ENCODE data around the gene KCNIP2. TPM values are rescaled to one million over a fixed set of nuclear protein-coding genes. Genes with fewer than 3 reads are reported as not detected.

Gene KCNIP2
- total RNA-seq, 1 donor from 2014 or later, result 3.5 TPM

DNA sequence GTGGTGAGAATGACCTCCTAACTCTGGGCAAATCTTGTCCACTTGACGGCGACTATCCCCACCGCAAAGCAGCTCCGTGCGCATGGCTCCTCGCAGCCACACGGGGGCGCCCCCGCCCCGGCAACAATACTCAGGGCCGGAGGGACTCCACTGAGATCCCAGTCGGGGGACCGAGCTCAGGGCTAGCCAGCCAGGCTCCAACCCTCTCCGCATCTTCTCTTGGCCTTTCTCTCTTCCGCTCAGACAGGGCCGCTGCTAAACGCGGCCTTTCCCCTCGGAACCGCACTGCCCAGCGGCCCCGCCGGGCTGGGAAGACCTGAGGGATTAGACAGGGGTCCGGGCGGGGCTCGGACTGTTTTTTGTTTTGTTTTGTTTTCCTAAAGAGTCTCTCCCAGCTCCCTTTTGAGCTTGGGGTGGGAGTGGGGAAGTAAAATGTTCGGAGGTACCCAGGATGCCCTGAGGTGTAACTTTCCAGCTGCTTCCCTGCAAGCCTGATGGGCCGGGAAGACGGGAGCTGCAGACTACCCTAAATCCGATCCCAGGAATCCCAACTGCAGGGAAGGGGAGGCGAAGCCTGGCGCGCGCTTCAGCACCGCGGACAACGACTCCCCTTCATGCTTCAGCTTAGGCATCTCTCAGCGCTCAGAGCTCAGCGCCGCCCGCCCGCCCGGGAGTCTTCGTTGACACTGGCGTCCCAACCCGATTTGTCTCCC is 2.7 kb downstream of the KCNIP2 start:
- Mint-ChIP-seq H3K9me3 (ENCODE audit: unreplicated experiment) (no peaks in the 10 kb centered on the region), H3K27ac (ENCODE audit: unreplicated experiment) (peak overlapping the region; percentile 52), H3K36me3 (ENCODE audit: unreplicated experiment) (peaks cover 8% of the 10 kb centered on the region), H3K4me3 (ENCODE audit: unreplicated experiment) (peak overlapping the region; percentile 72), H3K4me1 (ENCODE audit: unreplicated experiment) (peaks cover 25% of the 10 kb centered on the region), H3K27me3 (ENCODE audit: unreplicated experiment) (peaks cover 4% of the 10 kb centered on the region)
- TF ChIP-seq, protein P1, sequence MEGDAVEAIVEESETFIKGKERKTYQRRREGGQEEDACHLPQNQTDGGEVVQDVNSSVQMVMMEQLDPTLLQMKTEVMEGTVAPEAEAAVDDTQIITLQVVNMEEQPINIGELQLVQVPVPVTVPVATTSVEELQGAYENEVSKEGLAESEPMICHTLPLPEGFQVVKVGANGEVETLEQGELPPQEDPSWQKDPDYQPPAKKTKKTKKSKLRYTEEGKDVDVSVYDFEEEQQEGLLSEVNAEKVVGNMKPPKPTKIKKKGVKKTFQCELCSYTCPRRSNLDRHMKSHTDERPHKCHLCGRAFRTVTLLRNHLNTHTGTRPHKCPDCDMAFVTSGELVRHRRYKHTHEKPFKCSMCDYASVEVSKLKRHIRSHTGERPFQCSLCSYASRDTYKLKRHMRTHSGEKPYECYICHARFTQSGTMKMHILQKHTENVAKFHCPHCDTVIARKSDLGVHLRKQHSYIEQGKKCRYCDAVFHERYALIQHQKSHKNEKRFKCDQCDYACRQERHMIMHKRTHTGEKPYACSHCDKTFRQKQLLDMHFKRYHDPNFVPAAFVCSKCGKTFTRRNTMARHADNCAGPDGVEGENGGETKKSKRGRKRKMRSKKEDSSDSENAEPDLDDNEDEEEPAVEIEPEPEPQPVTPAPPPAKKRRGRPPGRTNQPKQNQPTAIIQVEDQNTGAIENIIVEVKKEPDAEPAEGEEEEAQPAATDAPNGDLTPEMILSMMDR (IDR thresholded peaks at IDR 0.05), result peak; percentile 94
- DNase-seq (ENCODE audit: extremely low spot score, unreplicated experiment), result peak; percentile 94

DNA sequence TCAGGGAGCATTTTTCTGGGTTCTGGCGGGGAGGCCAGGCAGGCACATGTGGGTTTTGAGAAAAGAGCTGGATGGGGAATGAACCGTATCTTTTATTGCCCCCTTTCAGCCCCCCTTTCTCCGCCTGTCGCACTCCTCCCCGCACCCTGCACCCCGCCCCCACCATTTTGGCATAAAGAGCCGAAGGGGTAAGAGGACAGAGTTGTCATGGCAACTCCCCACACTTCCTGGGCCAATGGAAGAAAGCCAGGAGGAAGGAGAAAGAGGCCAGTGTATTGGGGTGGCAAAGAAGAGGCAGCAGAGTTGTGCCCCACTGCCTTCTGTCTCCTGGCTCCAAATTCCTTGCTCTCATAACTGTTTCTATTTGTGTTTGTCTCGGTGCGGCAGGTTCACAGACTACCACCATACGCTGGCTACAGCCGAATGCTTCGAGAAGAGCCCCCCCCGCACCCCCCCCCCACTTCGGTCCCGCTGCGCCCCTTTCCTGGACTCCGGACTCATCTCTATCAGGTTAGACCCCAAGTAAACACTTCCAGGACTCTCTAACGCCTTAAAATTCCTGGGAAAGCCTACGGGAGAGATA is 3.4 kb downstream of the KCNIP2 start:
- H3K36me3 Mint-ChIP-seq (ENCODE audit: unreplicated experiment), result peaks cover 2% of the 10 kb centered on the region
- peaks cover 4% of the 10 kb centered on the region for H3K27me3 Mint-ChIP-seq (ENCODE audit: unreplicated experiment)
- H3K9me3 Mint-ChIP-seq (ENCODE audit: unreplicated experiment), result no peaks in the 10 kb centered on the region
- peak overlapping the region; percentile 52 for H3K27ac Mint-ChIP-seq (ENCODE audit: unreplicated experiment)
- DNase-seq (ENCODE audit: extremely low spot score, unreplicated experiment), result no peak
- H3K4me3 Mint-ChIP-seq (ENCODE audit: unreplicated experiment), result peak overlapping the region; percentile 72
- H3K4me1 Mint-ChIP-seq (ENCODE audit: unreplicated experiment), result peaks cover 25% of the 10 kb centered on the region
- TF ChIP-seq, protein P1 (IDR thresholded peaks at IDR 0.05), result no peak

DNA sequence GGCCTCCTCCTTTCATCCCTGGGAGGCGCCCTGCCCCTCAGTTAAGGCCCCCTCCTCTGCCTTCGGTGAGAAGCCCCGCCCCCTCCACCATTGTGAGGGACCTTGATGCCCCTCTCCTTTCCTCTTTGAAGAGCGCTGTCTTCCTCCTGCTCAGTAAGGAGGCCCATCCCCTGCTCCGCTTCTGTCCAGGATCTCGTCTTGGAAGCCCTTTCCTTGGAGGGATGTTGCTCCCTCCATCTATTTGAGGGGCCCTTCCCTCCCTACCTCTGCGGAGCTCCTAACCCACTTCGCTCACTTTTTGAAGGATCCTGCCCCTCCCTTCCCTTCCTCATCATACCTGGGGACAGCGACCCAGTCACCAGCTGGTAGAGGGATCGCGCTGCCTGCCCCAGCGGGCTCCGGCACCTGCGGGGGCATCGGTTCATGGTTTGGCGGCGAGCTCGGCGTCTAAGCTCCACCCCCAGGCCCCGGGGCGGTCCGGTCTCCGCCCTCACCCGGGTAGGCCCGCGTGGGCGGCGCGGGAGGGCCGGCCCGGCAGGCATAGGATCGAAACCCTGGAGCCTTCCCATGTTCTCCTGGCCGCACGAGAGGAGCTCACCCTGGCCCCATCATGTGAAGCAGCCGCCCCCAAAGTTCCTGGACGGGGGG is 4.1 kb downstream of the KCNIP2 start:
- no peak overlapping the region for H3K4me3 Mint-ChIP-seq (ENCODE audit: unreplicated experiment)
- peaks cover 4% of the 10 kb centered on the region for H3K27me3 Mint-ChIP-seq (ENCODE audit: unreplicated experiment)
- no peaks in the 10 kb centered on the region for H3K36me3 Mint-ChIP-seq (ENCODE audit: unreplicated experiment)
- H3K9me3 Mint-ChIP-seq (ENCODE audit: unreplicated experiment), result no peaks in the 10 kb centered on the region
- H3K27ac Mint-ChIP-seq (ENCODE audit: unreplicated experiment), result peak overlapping the region; percentile 31
- TF ChIP-seq, protein P1 (IDR thresholded peaks at IDR 0.05), result no peak
- H3K4me1 Mint-ChIP-seq (ENCODE audit: unreplicated experiment), result peaks cover 25% of the 10 kb centered on the region
- no peak for DNase-seq (ENCODE audit: extremely low spot score, unreplicated experiment)

DNA sequence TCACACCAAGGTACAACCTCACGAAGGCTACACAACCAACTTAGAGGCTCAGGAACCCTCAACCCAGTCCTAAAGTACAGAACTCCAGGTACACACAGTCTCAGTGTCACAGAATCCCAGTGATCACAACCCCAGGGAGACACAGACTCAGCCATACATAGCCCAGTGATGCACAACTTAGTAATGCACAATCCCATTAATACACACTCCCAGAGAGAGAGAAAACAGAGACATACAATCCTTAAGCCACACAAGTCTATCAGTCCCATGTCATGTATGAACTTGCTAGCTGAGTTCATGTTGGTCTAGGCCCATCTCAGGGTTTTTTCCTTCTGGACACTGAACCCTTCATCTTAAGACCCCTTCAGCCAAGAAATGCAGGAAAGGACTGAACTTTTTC is 4.6 kb downstream of the KCNIP2 start:
- TF ChIP-seq, protein P1 (IDR thresholded peaks at IDR 0.05), result no peak
- H3K36me3 Mint-ChIP-seq (ENCODE audit: unreplicated experiment), result no peaks in the 10 kb centered on the region
- H3K27me3 Mint-ChIP-seq (ENCODE audit: unreplicated experiment), result no peaks in the 10 kb centered on the region
- no peak for DNase-seq (ENCODE audit: extremely low spot score, unreplicated experiment)
- H3K4me3 Mint-ChIP-seq (ENCODE audit: unreplicated experiment), result peak overlapping the region; percentile 23
- peaks cover 20% of the 10 kb centered on the region for H3K4me1 Mint-ChIP-seq (ENCODE audit: unreplicated experiment)
- H3K27ac Mint-ChIP-seq (ENCODE audit: unreplicated experiment), result no peak overlapping the region
- no peaks in the 10 kb centered on the region for H3K9me3 Mint-ChIP-seq (ENCODE audit: unreplicated experiment)

DNA sequence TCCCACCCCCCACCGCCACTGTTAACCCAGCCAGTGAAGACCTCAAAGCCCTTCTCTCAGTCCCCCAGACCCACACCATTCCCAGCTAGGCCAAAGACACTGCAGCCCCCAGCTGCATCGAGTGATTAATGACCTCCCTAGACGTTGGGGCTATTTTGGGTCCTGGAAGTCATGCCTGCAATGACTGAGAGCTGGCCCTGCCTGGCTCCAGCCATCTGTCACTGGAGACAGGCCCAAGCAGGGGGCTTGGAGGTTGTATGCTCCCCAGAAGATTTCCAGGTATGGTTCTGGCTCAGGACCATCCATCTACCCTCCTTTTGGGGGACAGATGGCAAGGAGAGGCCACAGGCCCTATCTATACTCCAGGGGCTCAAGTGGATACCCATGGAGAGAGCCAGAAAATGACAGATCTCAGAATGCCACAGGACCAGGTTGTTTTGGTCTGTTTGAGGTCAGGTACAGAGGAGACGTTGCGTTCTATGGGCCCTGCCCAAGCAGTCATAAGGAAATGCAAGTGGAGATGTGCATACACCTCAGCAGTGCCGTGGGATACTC is 5.1 kb downstream of the KCNIP2 start:
- no peaks in the 10 kb centered on the region for H3K27me3 Mint-ChIP-seq (ENCODE audit: unreplicated experiment)
- no peak overlapping the region for H3K27ac Mint-ChIP-seq (ENCODE audit: unreplicated experiment)
- TF ChIP-seq, protein P1 (IDR thresholded peaks at IDR 0.05), result no peak
- H3K4me1 Mint-ChIP-seq (ENCODE audit: unreplicated experiment), result peaks cover 18% of the 10 kb centered on the region
- H3K9me3 Mint-ChIP-seq (ENCODE audit: unreplicated experiment), result no peaks in the 10 kb centered on the region
- no peak overlapping the region for H3K4me3 Mint-ChIP-seq (ENCODE audit: unreplicated experiment)
- DNase-seq (ENCODE audit: extremely low spot score, unreplicated experiment), result no peak
- no peaks in the 10 kb centered on the region for H3K36me3 Mint-ChIP-seq (ENCODE audit: unreplicated experiment)
